ENCODE results near the gene ZNF273. TPM values are rescaled to one million over a fixed set of nuclear protein-coding genes. Genes with fewer than 3 reads are reported as not detected.

ZNF273 gene
- total RNA-seq, 2 experiments from 2014 or later: 8.2 to 8.3 TPM

DNA sequence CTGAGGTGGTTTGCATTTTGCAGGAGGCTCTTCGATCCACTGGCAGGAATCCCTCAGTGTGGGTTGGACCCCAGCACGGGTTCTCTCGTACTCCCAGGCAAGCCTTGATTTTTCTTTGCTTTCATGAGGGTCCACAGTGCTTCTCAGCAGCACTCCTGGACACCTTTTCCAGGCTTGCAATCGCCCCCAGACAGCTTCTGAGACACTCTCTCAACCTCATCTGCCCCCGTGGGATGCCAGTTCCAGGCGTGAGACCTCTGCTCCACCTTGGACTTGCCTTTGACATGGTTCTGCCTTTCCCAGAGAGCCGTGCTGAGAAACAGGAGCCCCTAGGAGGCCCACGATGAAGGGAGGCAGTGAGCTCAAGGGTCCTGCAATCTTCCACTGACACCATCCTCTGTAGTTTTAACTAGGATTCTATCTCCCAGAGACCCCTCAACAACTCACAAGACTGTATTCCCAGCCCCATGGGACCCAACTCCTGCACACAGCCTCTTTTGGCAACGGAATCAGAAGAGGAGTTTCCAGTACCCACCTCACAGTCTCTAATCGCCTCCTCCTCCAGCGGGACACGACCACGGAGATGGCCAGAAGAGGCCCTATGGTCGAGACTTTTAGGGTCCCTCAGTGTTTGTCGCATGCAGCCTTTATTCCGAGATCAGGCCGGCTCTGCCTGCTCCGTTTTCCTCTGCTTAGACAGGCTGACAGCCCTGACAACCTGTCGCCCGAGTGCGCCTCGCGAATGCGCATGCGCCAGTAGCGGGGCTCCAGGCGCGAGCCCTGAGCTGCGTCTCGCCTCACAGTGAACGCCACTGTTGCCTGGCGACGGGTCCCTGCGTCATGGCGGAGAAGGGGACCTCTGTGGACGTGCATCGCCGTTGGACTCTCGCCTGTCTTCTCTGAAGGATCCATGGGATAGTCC lies 26.0 kb upstream of the ZNF273 start:
- POLR2A ChIA-PET: no interaction called here
- CTCF ChIA-PET: no interaction called here

- ChIA-PET POLR2A (no interaction called here), CTCF (no interaction called here)
Measured at GRCh38 chr7:64877714-64878610, 25.1 kb upstream of the ZNF273 start.

- ChIA-PET CTCF (no interaction called here), POLR2A (no interaction called here)
Measured at GRCh38 chr7:64878684-64879083, 24.4 kb upstream of the ZNF273 start.

DNA sequence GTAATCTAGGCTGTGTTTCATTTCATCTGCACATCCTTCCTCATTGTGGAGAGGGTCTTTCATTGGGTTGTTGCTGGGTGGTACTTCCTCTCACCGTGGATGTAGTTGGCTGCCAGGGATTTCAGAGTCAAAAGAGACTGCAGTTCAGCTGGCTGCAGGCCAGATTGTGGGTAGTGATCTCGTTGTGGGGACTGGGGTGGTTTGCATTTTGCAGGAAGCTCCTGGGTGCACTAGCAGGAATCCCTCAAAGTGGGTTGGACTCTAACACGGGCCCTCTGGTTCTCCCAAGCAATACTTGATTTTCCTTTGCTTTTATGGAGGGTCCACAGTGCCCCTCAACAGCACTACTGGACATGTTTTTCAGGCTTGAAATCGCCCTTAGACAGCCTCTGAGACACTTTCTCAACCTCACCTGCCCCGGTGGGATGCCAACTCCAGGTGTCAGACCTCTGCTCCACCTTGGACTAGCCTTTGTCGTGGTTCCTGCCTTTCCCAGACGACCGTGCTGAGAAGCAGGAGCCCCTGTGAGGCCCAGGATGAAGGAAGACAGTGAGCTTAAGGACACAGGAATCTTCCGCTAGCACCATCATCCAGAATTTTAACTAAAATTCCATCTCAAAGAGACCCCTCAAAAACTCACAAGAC lies 23.9 kb upstream of the ZNF273 start:
- ChIA-PET CTCF (no interaction called here), POLR2A (no interaction called here)

- CTCF ChIA-PET: no interaction called here
- POLR2A ChIA-PET: no interaction called here
Measured at GRCh38 chr7:64879800-64880199, 23.3 kb upstream of the ZNF273 start.

- ChIA-PET CTCF (no interaction called here), POLR2A (no interaction called here)
Measured at GRCh38 chr7:64880322-64881297, 22.5 kb upstream of the ZNF273 start.

DNA sequence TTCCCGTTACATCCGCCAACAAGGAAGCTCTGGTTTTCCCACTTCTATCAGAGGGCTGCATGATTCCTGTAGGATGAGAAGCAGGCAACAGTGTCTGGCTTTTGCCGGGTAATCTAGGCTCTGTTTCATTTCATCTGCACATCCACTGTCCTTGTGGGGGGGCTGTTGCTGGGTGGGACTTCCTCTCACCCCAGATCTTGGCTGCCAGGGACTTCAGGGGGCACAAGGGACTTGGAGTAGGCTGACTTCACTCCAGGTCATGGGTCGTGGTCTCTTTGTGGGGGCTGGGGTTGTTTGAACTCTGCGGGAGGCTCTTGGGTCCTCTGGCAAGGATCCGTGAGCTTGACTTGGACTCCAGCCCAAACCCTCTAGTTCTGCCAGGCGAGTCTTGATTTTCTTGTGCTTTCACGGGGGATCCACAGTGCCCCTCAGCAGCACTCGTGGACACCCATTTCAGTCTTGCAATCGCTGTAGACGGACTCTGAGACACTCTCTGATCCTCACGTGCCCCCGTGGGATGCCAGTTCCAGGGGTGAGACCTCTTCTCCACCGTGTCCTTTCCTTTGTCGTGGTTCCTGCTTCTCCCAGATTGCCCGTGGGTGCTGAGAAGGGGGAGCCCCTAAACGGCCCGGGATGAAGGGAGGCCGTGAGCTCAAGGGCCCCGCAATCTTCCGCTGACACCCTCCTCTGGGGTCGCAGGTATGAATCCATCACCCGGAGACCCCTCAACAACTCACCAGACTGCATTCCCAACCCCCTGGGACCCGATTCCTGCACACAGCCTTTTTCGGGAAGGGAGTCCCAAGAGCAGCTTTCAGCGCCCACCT lies 21.4 kb upstream of the ZNF273 start:
- POLR2A ChIA-PET: no interaction called here
- CTCF ChIA-PET: no interaction called here

- ChIA-PET CTCF (no interaction called here), POLR2A (no interaction called here)
Measured at GRCh38 chr7:64882341-64883112, 20.5 kb upstream of the ZNF273 start.

GRCh38 chr7:64883113-64883905 lies 19.8 kb upstream of the ZNF273 start:
- ChIA-PET CTCF (no interaction called here), POLR2A (no interaction called here)

DNA sequence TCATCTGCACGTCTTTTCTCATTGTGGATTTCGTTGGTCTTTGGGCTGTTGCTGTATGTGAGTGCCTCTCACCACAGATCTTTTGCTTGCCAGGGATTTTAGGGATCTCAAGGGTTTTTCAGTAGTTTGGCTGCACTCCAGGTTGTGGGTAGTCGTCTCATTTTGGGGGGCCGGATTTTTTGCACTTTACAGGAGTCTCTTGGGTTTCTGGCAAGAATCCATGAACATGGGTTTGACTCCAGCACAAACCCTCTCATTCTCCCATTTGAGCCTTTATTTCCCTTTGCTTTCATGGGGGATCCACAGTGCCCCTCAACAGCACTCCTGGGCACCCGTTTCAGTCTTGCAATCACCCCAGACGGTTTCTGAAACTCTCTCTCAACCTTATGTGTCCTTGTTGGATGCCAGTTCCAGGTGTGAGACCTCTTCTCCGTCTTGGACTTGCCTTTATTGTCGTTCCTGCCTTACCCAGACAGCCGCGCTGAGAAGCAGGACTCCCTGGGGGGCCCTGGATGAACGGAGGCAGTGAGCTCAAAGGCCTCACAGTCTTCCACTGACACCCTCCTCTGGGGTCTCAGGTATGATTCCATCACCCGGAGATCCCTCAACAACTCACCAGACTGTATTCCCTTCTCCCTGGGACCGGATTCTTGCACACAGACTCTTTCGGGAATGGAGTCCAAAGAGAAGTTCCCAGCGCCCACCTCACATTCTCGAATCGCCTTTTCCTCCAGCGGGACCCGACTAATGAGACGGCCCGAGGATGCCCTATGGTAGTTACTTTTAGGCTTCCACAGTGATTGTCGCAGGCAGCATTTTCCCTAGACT lies 18.8 kb upstream of the ZNF273 start:
- POLR2A ChIA-PET: no interaction called here
- CTCF ChIA-PET: no interaction called here

DNA sequence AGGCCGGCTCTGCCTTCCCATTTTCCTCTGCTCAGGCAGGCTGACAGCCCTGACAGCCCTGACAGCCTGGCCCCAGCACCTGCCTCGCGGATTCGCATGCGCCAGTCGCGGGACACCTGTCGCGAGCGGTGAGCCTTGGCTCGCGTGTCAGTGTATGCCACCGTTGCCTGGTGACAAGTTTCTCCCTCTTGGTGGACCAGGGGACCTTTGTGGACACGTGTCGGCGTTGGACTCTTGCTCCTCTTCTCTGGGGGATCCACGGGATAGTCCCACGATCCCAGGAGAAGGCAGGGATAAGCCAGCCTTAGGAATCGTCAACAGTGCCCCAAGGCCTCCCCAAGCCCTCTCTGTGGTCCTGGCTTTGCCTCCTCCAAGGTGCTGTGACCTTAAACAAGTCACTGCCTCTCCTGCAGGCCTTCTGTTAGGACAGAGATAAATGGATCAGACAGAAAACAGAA lies 18.1 kb upstream of the ZNF273 start:
- CTCF ChIA-PET: no interaction called here
- POLR2A ChIA-PET: no interaction called here

DNA sequence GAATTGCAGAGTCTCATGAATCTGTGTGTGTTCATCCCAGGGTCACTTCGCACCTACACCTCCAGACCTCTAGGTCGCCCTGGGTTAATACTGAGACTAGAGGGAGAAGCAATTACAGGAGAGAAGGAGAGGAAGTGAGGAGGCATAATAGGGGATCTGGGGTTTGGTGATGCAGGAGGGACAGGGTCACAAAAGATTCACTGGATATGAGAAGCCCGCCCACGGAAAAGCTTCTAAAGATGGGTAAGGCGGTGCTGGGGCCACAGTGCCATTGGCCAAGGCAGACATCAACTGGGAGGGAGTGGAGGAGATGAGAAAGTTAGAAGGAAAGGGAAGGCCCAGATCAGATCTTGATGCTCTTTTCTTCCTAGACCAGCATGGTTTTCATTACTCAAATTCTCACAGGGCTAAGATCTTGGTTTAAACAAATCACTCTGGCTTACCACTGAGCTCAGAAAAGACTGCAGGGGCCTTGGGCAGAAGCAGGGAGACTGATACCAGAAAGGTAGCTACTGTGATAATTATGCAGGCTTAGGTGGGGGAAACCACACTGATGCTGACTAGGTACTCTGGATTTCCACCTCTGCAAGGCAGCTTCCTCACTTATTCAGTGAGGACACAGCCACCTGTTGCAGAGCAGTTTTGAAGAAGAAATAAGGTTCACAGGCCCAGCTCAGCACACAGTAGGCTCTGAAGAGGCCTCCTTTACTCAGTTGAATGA lies 17.4 kb upstream of the ZNF273 start:
- ChIA-PET POLR2A (no interaction called here), CTCF (interaction anchor here (1.0 kb wide), 1 partner anchor 87 kb away, joined by 5 read pairs; no protein-coding TSS in a partner anchor)

DNA sequence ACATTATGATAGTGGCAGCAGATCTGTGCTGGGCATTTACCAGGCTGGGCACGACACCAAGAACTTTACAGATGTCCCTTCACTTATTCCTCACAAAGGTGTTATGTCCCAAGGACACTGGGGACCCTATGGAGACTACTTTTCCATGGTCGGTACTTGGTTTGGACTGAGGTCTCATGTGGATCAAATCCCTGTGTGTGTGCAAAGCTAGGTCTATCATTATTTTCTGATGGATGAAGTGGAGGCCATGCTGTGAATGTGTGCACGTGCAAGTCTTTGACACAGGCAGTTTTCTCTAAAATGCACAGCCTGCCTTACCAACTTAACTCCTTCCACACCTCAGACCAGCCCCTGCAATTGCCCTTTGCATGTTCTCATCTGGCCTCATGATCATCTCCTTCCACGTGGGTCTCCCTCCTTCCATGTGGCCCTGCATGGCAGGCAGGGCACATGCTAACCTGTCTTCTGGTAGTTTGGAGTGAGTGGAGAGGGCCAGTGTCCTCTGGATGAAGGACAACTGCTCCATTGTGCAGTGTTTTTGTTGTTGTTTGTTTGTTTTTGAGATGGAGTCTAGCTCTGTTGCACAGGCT lies 16.0 kb upstream of the ZNF273 start:
- CTCF ChIA-PET: interaction anchor here (0.7 to 1.7 kb wide), 3 partner anchors 9 to 59 kb away, joined by 3 to 5 read pairs (median 5); no protein-coding TSS in a partner anchor
- POLR2A ChIA-PET: no interaction called here

GRCh38 chr7:64887756-64888508 lies 15.1 kb upstream of the ZNF273 start:
- POLR2A ChIA-PET: interaction anchor here (0.5 to 1.1 kb wide), 2 partner anchors 119 to 802 kb away, joined by 3 to 4 read pairs; partner anchors contain the start of gene ERV3-1
- CTCF ChIA-PET: interaction anchor here (0.7 to 1.7 kb wide), 4 partner anchors 8 to 97 kb away, joined by 3 to 5 read pairs (median 4); no protein-coding TSS in a partner anchor
